ENCODE measurements around the gene ARHGAP28.

The ARHGAP28 gene

GRCh38 chr18:6939972-6940371 is 210.5 kb downstream of the ARHGAP28 start:
- no peak for TF ChIP-seq CTCF (IDR thresholded peaks at IDR 0.05; ENCODE audit: low read depth, low read length)
- no peak overlapping the region for H3K4me3 ChIP-seq (ENCODE audit: low read depth, low read length)

GRCh38 chr18:6940451-6940850 is 210.9 kb downstream of the ARHGAP28 start:
- H3K4me3 ChIP-seq (ENCODE audit: low read depth, low read length): no peak overlapping the region
- TF ChIP-seq CTCF (IDR thresholded peaks at IDR 0.05; ENCODE audit: low read depth, low read length): no peak

GRCh38 chr18:6941996-6942395 is 212.5 kb downstream of the ARHGAP28 start:
- no peak overlapping the region for H3K4me3 ChIP-seq (ENCODE audit: low read depth, low read length)
- TF ChIP-seq CTCF (IDR thresholded peaks at IDR 0.05; ENCODE audit: low read depth, low read length): no peak

- no peak overlapping the region for H3K4me3 ChIP-seq (ENCODE audit: low read depth, low read length)
- TF ChIP-seq CTCF (IDR thresholded peaks at IDR 0.05; ENCODE audit: low read depth, low read length): no peak
These were observed 213.2 kb downstream of the ARHGAP28 start for GRCh38 chr18:6942742-6943141.

- no peak overlapping the region for H3K4me3 ChIP-seq (ENCODE audit: low read depth, low read length)
- TF ChIP-seq CTCF (IDR thresholded peaks at IDR 0.05; ENCODE audit: low read depth, low read length): no peak
These were observed 213.6 kb downstream of the ARHGAP28 start for GRCh38 chr18:6943143-6943542.

GRCh38 chr18:6947338-6948030 is 218.0 kb downstream of the ARHGAP28 start:
- TF ChIP-seq CTCF (IDR thresholded peaks at IDR 0.05; ENCODE audit: low read depth, low read length): no peak

GRCh38 chr18:6948281-6949055 is 219.0 kb downstream of the ARHGAP28 start:
- H3K4me3 ChIP-seq (ENCODE audit: low read depth, low read length): no peak overlapping the region
- TF ChIP-seq CTCF (IDR thresholded peaks at IDR 0.05; ENCODE audit: low read depth, low read length): no peak

More at GRCh38 chr18:6947338-6948030, 218.0 kb downstream of the ARHGAP28 start:
- H3K4me3 ChIP-seq (ENCODE audit: low read depth, low read length): no peak overlapping the region

Measured in WI38 (cell line).